Esophagus (tissue), 2 donors: Measurements from ENCODE around the gene STAM2. TPM values are rescaled to one million over a fixed set of nuclear protein-coding genes. Genes with fewer than 3 reads are reported as not detected.
"Not testable (repeated sequence)": the region's sequence is repeated elsewhere in the genome, so short reads cannot be mapped to it uniquely, and the experiment has no call there.

Experiments used
- H3K27ac ChIP-seq, 2 donors: one replicate each; pipeline ENCODE4 v1.5.1; 2013; ENCODE audit warnings: low read depth in 2 of 2, mild to moderate bottlenecking in 2 of 2, inconsistent platforms in 1 of 2, low read length in 1 of 2, moderate library complexity in 1 of 2
- H3K27me3 ChIP-seq, 2 donors: one replicate each; pipeline ENCODE4 v1.6.1; 2013; ENCODE audit warnings: low read length in 2 of 2, control low read depth in 1 of 2, mild to moderate bottlenecking in 1 of 2; ENCODE audit not compliant: insufficient read depth in 2 of 2, control insufficient read depth in 1 of 2
- H3K36me3 ChIP-seq, 2 donors: one replicate each; pipeline ENCODE4 v1.6.1; 2013; ENCODE audit warnings: low read length in 1 of 2; ENCODE audit not compliant: control insufficient read depth in 2 of 2, insufficient read depth in 2 of 2
- H3K4me1 ChIP-seq, 2 donors: one replicate each; pipeline ENCODE4 v1.6.1; 2013; ENCODE audit warnings: low read length in 1 of 2; ENCODE audit not compliant: control insufficient read depth in 2 of 2, insufficient read depth in 2 of 2
- H3K4me3 ChIP-seq, 2 donors: one replicate each; pipeline ENCODE4 v1.5.1; 2013; ENCODE audit warnings: low read length in 2 of 2, mild to moderate bottlenecking in 2 of 2, low read depth in 1 of 2, moderate library complexity in 1 of 2
- H3K9me3 ChIP-seq, 2 donors: one replicate each; pipeline ENCODE4 v1.6.1; 2013; ENCODE audit warnings: mild to moderate bottlenecking in 2 of 2, low read depth in 1 of 2, low read length in 1 of 2, moderate library complexity in 1 of 2; ENCODE audit not compliant: control insufficient read depth in 2 of 2, insufficient read depth in 1 of 2
- WGBS, 2 donors: extraction: QIAGEN DNeasy Blood & Tissue Kit; methylation state at CpG; one replicate each; pipeline ENCODE4 v1.1.7; 2013; 5-methylcytosine and 5-hydroxymethylcytosine counted together
- polyA plus RNA-seq, 2 donors: library from polyadenylated mRNA; stranded (reverse); fragments of 200-250 nt; gene quantifications; one replicate each; pipeline ENCODE4 v1.2.3, GENCODE V29; 2013
- donor health status: healthy with polysubstance abuse.
- donor health status: Bipolar disorder and iron deficiency.

STAM2 gene
- polyA plus RNA-seq, 2 donors: 6.6 to 7.3 TPM

- H3K4me3 ChIP-seq: no peak overlapping the region
- peaks cover 0 to 5% of the 10 kb centered on the region in 2 donors for H3K36me3 ChIP-seq
- WGBS, 2 donors: 87 to 97% methylated on average over 2 of the region's 2 CpGs
Observed at GRCh38 chr2:152122161-152122560, 53.4 kb downstream of the STAM2 start.

GRCh38 chr2:152120430-152120829, 55.1 kb downstream of the STAM2 start:
- H3K4me1 ChIP-seq: no peaks in the 10 kb centered on the region
- no peak overlapping the region for H3K4me3 ChIP-seq
- H3K36me3 ChIP-seq: peaks cover 0 to 2% of the 10 kb centered on the region in 2 donors
- 92 to 100% methylated on average over 1 of the region's 1 CpG for WGBS, 2 donors
- H3K27ac ChIP-seq: no peak overlapping the region
- H3K27me3 ChIP-seq: no peaks in the 10 kb centered on the region
- H3K9me3 ChIP-seq: no peaks in the 10 kb centered on the region

More at GRCh38 chr2:152122161-152122560, 53.4 kb downstream of the STAM2 start:
- Histone ChIP-seq H3K9me3 (no peaks in the 10 kb centered on the region), H3K27me3 (no peaks in the 10 kb centered on the region), H3K27ac (no peak overlapping the region), H3K4me1 (no peaks in the 10 kb centered on the region)

GRCh38 chr2:152115952-152116351, 59.6 kb downstream of the STAM2 start:
- no peaks in the 10 kb centered on the region for H3K27me3 ChIP-seq
- H3K4me1 ChIP-seq: no peaks in the 10 kb centered on the region
- H3K9me3 ChIP-seq: no peaks in the 10 kb centered on the region
- H3K27ac ChIP-seq: no peak overlapping the region
- H3K4me3 ChIP-seq: no peak overlapping the region
- peaks cover 0 to 2% of the 10 kb centered on the region in 2 donors for H3K36me3 ChIP-seq
- 89 to 90% methylated on average over 3 of the region's 3 CpGs for WGBS, 2 donors

GRCh38 chr2:152114366-152114765, 61.2 kb downstream of the STAM2 start:
- WGBS, 2 donors: 91 to 92% methylated on average over 3 of the region's 3 CpGs
- no peaks in the 10 kb centered on the region for H3K4me1 ChIP-seq
- H3K27me3 ChIP-seq: no peaks in the 10 kb centered on the region

GRCh38 chr2:152107140-152107539, 68.4 kb downstream of the STAM2 start:
- H3K4me1 ChIP-seq, H3K27me3 ChIP-seq, H3K27ac ChIP-seq, H3K36me3 ChIP-seq, H3K9me3 ChIP-seq, H3K4me3 ChIP-seq: not testable (repeated sequence)
- WGBS, 2 donors: 92 to 95% methylated on average over 13 of the region's 13 CpGs

More at GRCh38 chr2:152114366-152114765, 61.2 kb downstream of the STAM2 start:
- Histone ChIP-seq H3K4me3 (no peak overlapping the region), H3K9me3 (no peaks in the 10 kb centered on the region), H3K36me3 (no peaks in the 10 kb centered on the region), H3K27ac (no peak overlapping the region)

- 67 to 80% methylated on average over 4 of the region's 4 CpGs for WGBS, 2 donors
- Histone ChIP-seq H3K4me3 (no peak overlapping the region), H3K36me3 (no peaks in the 10 kb centered on the region), H3K4me1 (no peaks in the 10 kb centered on the region), H3K9me3 (no peaks in the 10 kb centered on the region), H3K27me3 (no peaks in the 10 kb centered on the region), H3K27ac (no peak overlapping the region)
Observed at GRCh38 chr2:152106464-152106863, 69.1 kb downstream of the STAM2 start.

- no peaks in the 10 kb centered on the region for H3K36me3 ChIP-seq
- H3K27me3 ChIP-seq: peaks cover 0 to 2% of the 10 kb centered on the region in 2 donors
- WGBS, 2 donors: 95 to 99% methylated on average over 3 of the region's 3 CpGs
- no peak overlapping the region for H3K4me3 ChIP-seq
- H3K9me3 ChIP-seq: no peaks in the 10 kb centered on the region
- no peak overlapping the region for H3K27ac ChIP-seq
- no peaks in the 10 kb centered on the region for H3K4me1 ChIP-seq
Observed at GRCh38 chr2:152103271-152103670, 72.3 kb downstream of the STAM2 start.

GRCh38 chr2:152100961-152101360, 74.6 kb downstream of the STAM2 start:
- no peaks in the 10 kb centered on the region for H3K9me3 ChIP-seq
- peaks cover 0 to 2% of the 10 kb centered on the region in 2 donors for H3K27me3 ChIP-seq
- H3K36me3 ChIP-seq: no peaks in the 10 kb centered on the region
- H3K27ac ChIP-seq: no peak overlapping the region
- 95% methylated on average over 2 of the region's 2 CpGs for WGBS, 2 donors
- no peaks in the 10 kb centered on the region for H3K4me1 ChIP-seq
- H3K4me3 ChIP-seq: no peak overlapping the region

- Histone ChIP-seq H3K27ac (no peak overlapping the region), H3K4me1 (no peaks in the 10 kb centered on the region), H3K9me3 (no peaks in the 10 kb centered on the region), H3K27me3 (peaks cover 0 to 2% of the 10 kb centered on the region in 2 donors), H3K36me3 (no peaks in the 10 kb centered on the region), H3K4me3 (peak overlapping the region; percentile 49 to 65)
- 13 to 15% methylated on average over 19 of the region's 19 CpGs for WGBS, 2 donors
Observed at GRCh38 chr2:152099367-152100050, 76.1 kb downstream of the STAM2 start.
